ENCODE data around the gene SRPRA.

The SRPRA gene

GRCh38 chr11:126216526-126217305, 52.0 kb downstream of the SRPRA start:
- no peak for DNase-seq (ENCODE audit: low read depth, low spot score)
- TF ChIP-seq FOXP2 (optimal IDR thresholded peaks at IDR 0.05; ENCODE audit: control extremely low read depth, extremely low read length, insufficient read depth) (no peak), POLR2AphosphoS5 (IDR thresholded peaks at IDR 0.05; ENCODE audit: borderline replicate concordance, low read depth, low read length) (no peak), EZH2 (IDR thresholded peaks at IDR 0.05) (no peak)
- no peaks in the 10 kb centered on the region for H3K36me3 ChIP-seq (ENCODE audit: insufficient read depth, low read length)
- no peaks in the 10 kb centered on the region for H3K9me3 ChIP-seq (ENCODE audit: low read depth, low read length)
- H3K4me3 ChIP-seq, result no peak overlapping the region
- H3K9ac ChIP-seq (ENCODE audit: insufficient read length), result no peak overlapping the region
- H3K27ac ChIP-seq, result no peak overlapping the region

- Histone ChIP-seq H3K9me3 (ENCODE audit: low read depth, low read length) (no peaks in the 10 kb centered on the region), H3K27ac (no peak overlapping the region), H3K36me3 (ENCODE audit: insufficient read depth, low read length) (peaks cover 4% of the 10 kb centered on the region), H3K4me3 (no peak overlapping the region), H3K9ac (ENCODE audit: insufficient read length) (no peak overlapping the region)
- DNase-seq (ENCODE audit: low read depth, low spot score), result no peak
- TF ChIP-seq FOXP2 (optimal IDR thresholded peaks at IDR 0.05; ENCODE audit: control extremely low read depth, extremely low read length, insufficient read depth), result no peak
- no peak for TF ChIP-seq EZH2 (IDR thresholded peaks at IDR 0.05)
- TF ChIP-seq POLR2AphosphoS5 (IDR thresholded peaks at IDR 0.05; ENCODE audit: borderline replicate concordance, low read depth, low read length), result no peak
Measured at GRCh38 chr11:126214841-126215240, 53.9 kb downstream of the SRPRA start.

GRCh38 chr11:126214441-126214840, 54.3 kb downstream of the SRPRA start:
- Histone ChIP-seq H3K9me3 (ENCODE audit: low read depth, low read length) (no peaks in the 10 kb centered on the region), H3K27ac (no peak overlapping the region), H3K9ac (ENCODE audit: insufficient read length) (no peak overlapping the region), H3K4me3 (no peak overlapping the region), H3K36me3 (ENCODE audit: insufficient read depth, low read length) (peaks cover 8% of the 10 kb centered on the region)
- no peak for DNase-seq (ENCODE audit: low read depth, low spot score)
- TF ChIP-seq POLR2AphosphoS5 (IDR thresholded peaks at IDR 0.05; ENCODE audit: borderline replicate concordance, low read depth, low read length) (no peak), FOXP2 (optimal IDR thresholded peaks at IDR 0.05; ENCODE audit: control extremely low read depth, extremely low read length, insufficient read depth) (no peak), EZH2 (IDR thresholded peaks at IDR 0.05) (no peak)

Data from SK-N-MC (cell line).